EL (cell line): ENCODE measurements around the gene TALDO1.
"Not testable (repeated sequence)": the region's sequence is repeated elsewhere in the genome, so short reads cannot be mapped to it uniquely, and the experiment has no call there.

Experiments
- DNase-seq: peaks from one replicate; pipeline ENCODE4 v3.0.0-alpha.2; 2016

The TALDO1 gene

GRCh38 chr11:737899-738298, 9.4 kb upstream of the TALDO1 start:
- DNase-seq = not testable (repeated sequence)

- DNase-seq = no peak
Observed at GRCh38 chr11:742156-742546, 5.1 kb upstream of the TALDO1 start.

DNA sequence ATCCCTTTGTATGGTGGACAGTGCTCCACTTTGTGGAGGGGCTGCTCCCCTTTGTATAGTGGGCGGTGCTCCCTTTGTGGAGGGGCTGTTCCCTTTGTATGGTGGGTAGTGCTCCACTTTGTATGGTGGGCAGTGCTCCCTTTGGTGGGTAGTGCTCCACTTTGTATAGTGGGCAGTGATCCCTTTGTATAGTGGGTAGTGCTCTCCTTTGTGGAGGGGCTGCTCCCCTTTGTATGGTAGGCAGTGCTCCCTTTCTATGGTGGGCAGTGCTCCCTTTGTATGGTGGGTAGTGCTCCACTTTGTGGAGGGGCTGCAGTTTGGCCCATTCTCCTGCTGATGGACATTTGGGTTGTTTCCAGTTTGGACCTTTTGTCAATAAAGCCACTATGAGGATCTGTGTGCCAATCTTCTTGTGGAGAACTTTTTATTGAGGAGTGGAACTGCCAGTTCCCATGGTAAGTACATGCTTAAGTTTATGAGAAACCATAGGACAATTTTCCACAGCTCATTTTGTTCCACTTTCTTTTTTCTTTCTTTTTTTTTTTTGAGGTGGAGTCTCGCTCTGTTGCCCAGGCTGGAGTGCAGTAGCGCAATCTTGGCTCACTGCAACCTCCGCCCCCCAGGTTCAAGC, 4.6 kb upstream of the TALDO1 start:
- DNase-seq = no peak

DNA sequence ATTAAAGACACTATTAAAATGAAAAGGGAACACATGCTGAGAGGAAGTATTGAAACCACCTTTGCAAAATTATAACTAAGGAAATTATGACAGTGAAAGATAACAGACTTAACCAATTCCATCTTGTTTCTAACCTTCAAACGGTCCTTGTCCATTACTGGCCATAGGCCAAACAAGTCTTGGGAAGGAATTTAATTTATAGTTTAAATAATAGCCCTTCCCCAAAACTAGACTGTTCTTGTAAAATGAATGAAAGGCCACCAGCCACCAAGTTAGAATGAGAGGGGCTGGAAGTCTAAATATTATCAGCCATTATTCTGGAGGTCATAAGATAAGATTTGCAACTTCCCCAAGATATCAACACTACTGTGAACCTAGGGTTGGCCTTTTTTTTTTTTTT, 1.8 kb upstream of the TALDO1 start:
- DNase-seq = no peak

- DNase-seq = peak; percentile 40
Observed at GRCh38 chr11:746289-747157, 741 bp upstream of the TALDO1 start.

DNA sequence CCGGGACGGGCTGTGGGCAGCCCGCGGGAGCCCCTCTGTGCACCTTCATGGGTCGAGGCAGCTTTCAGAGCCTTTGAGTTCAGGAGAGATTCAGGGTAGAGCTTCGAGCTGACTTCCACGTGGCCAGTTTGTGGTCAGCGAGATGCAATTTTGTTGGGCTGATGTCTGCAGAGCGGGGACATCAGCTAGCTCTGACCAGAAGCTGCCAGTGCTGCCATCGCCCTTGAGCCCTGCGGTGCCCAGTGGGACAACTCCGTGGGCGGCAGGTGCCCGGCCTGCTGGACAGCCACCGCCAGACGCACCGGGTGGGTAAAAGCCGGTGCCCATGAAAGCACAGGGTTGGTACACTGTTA, 719 bp downstream of the TALDO1 start:
- peak; percentile 35 for DNase-seq

GRCh38 chr11:749731-750130, 2.5 kb downstream of the TALDO1 start:
- no peak for DNase-seq

GRCh38 chr11:760236-760635, 13.0 kb downstream of the TALDO1 start:
- no peak for DNase-seq

- no peak for DNase-seq
Observed at GRCh38 chr11:761526-762108, 14.4 kb downstream of the TALDO1 start.

DNA sequence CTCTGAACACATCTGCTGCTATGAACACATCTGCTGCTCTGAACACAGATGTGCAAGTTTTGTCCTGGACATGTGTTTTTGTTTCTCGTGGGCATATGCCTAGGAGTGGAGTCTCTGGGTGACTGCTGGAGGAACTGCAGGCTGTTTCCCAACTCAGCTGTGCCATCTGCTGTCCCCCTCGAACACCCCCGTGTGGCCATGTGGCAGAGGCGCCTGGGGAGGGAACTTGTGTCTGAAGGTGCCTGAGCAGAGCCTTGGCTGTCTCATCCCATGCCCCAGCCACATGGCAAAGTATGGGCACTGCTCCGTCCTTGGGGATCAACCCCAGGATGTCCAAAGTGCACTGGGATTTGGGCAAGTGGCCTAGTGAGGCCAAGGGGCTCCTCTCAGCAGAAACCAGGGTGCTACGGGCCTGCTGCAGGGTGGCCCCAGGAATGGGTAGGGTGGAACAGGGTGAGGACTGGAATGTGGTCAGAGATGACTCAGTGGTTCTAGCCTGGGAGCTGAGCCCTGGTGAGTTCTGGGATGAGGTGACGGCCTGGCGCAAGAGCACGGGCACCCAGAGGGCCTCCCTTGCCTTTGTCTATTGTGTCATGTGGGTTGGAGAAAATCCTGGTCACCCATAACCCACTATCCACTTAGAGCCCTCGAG, 15.3 kb downstream of the TALDO1 start:
- DNase-seq = peak; percentile 96

DNA sequence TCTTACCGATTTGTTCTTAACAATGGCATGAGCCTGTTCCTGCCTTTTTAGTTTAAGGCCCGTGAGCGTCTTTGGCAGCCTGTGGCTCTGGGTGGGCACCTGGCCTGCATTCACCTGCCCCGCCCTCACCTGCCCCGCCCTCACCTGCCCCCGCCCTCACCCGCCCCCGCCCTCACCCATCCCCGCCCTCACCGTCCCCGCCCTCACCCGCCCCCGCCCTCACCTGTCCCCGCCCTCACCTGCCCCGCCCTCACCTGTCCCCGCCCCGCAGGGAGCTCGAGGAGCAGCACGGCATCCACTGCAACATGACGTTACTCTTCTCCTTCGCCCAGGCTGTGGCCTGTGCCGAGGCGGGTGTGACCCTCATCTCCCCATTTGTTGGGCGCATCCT, 15.8 kb downstream of the TALDO1 start:
- DNase-seq = no peak

DNA sequence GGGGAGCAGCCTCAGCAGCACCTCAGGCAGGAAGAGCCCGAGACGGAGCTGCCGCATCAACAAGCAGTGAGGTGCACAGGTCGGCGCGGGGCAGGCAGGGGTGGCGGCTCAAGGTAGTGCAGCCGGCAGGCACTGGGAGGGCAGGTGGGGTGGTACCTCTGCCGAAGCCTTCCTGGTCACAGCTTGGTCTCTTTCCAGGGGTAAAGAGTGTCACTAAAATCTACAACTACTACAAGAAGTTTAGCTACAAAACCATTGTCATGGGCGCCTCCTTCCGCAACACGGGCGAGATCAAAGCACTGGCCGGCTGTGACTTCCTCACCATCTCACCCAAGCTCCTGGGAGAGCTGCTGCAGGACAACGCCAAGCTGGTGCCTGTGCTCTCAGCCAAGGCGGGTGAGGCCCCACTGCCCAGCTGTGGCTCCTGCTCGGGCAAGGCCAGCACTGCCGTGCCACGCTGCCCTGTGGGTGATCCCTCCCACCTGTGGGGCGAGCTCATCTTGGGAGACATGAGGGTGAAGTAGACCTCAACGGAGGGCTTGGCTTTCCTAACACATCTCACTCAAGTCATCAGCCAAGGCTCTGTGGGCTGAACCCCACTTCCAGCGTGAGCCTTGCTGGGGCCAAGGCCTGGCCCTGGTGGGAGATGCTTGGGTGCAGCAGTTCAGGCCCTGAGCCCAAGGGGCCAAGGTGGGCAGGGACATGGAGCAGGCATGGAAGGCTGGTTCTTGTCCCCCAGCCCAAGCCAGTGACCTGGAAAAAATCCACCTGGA, 16.5 kb downstream of the TALDO1 start:
- no peak for DNase-seq

DNA sequence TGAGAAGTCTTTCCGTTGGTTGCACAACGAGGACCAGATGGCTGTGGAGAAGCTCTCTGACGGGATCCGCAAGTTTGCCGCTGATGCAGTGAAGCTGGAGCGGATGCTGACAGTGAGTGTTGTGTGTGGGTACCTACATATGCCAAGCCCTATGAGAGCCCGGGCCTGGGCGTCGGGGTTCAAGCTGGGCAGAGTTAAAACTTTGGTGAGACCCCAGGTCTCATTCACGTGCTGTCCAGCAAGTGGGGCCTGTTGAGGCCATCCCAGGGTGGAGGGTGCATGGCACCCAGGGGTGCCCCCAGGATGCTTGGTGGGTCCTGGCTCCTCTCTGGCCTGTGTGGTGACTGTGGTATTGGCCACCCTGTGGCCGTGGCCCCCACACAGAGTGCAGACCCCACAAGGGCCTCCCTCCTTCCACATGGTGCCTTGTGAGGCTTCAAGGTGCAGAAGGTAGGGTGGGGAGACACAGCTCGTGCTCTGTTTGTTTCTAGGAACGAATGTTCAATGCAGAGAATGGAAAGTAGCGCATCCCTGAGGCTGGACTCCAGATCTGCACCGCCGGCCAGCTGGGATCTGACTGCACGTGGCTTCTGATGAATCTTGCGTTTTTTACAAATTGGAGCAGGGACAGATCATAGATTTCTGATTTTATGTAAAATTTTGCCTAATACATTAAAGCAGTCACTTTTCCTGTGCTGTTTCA, 17.2 kb downstream of the TALDO1 start:
- DNase-seq = no peak

GRCh38 chr11:765025-765801, 17.9 kb downstream of the TALDO1 start:
- DNase-seq = peak; percentile 52

DNA sequence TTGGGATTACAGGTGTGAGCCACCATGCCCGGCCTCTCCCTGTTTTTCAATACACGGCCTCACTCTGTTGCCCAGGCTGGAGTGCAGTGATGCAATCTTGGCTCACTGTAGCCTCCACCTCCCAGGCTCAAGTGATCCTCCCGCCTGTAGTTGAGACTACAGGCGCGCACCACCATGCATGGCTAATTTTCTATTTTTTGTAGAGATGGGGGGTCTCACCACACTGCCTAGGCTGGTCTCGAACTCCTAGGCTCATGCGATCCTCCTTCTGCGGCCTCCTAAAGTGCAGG, 18.5 kb downstream of the TALDO1 start:
- DNase-seq = no peak

GRCh38 chr11:766106-766935, 19.1 kb downstream of the TALDO1 start:
- DNase-seq = no peak

DNA sequence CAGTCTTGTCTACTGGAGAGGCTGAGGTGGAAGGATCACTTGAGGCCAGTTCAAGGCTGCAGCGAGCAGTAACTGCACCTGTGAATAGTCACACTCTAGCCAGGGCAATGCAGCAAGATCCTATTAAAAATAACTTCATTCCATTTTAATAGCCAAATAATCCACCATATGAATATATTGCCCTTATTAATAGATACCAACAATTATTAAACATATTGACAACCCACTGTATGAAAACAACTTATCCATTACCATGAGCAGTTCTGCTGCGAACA, 19.6 kb downstream of the TALDO1 start:
- no peak for DNase-seq

DNA sequence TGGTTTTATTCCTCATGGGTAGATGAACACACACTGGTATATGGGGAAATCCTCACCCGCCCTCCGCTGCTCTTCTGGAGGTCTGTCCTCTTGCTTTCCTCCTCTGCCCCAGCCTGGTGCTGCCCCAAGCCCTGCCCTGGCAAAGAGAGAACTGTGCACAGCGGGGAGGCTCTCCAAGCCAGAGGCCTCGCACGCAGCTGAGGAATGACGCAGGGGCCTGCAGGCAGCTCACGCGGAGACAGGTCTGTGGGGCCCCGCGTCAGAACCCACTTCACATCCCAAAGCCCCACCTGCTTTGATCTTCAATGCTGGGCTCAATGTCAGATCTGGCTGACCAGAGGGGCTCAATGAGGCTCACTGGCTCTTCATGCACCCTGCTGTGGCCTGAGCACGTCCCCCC, 20.0 kb downstream of the TALDO1 start:
- DNase-seq = no peak

- no peak for DNase-seq
Observed at GRCh38 chr11:769887-770641, 22.8 kb downstream of the TALDO1 start.
